Stomach (tissue), 4 donors: ENCODE measurements around the gene FREM1.

ENCODE experiments used
- POLR2A ChIP-seq, 4 donors: fragments of 450-650 bp; IDR thresholded peaks; one replicate each; pipeline ENCODE4 v1.6.1; 2016; ENCODE audit warnings: antibody characterized with exemption in 4 of 4, control low read depth in 2 of 4, mild to moderate bottlenecking in 1 of 4, moderate library complexity in 1 of 4
- POLR2AphosphoS5 ChIP-seq, 3 donors: sonication (generic); formaldehyde crosslinking; IDR thresholded peaks; one replicate each; pipeline ENCODE4 v1.6.1; 2016; ENCODE audit warnings: antibody characterized with exemption in 3 of 3
- TF ChIP-seq, protein P1 (sequence below), 7 experiments: fragments of 450-650 bp in 4 of 7; fragments of 200-600 bp in 3 of 7; sonication (generic) in 3 of 7; IDR thresholded peaks; one replicate each; pipeline ENCODE4 v1.5.1; 2016 to 2019; ENCODE audit warnings: antibody characterized with exemption in 7 of 7, control low read depth in 2 of 7, mild to moderate bottlenecking in 1 of 7

DNA sequence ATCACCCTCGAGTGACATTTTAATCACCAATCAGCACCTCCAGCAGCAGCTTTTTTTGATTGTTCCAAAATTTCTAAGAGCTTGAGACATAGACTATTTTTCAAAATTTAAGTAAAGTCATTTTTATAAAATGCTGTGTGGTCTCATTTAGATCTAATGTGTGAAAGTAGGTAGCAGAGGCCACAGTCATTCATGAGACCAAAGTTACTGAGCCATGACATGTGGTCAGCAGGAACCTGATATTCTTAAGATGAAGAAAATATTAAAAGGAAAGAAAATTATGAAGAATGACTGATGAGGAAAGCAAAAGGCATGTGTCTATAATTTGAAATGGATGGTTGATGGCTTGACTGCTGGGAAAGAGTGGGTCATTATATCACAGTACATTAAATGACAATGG lies 7.2 kb downstream of the FREM1 start:
- TF ChIP-seq POLR2A (IDR thresholded peaks at IDR 0.05) (no peak), POLR2AphosphoS5 (IDR thresholded peaks at IDR 0.05) (no peak)
- TF ChIP-seq, protein P1, sequence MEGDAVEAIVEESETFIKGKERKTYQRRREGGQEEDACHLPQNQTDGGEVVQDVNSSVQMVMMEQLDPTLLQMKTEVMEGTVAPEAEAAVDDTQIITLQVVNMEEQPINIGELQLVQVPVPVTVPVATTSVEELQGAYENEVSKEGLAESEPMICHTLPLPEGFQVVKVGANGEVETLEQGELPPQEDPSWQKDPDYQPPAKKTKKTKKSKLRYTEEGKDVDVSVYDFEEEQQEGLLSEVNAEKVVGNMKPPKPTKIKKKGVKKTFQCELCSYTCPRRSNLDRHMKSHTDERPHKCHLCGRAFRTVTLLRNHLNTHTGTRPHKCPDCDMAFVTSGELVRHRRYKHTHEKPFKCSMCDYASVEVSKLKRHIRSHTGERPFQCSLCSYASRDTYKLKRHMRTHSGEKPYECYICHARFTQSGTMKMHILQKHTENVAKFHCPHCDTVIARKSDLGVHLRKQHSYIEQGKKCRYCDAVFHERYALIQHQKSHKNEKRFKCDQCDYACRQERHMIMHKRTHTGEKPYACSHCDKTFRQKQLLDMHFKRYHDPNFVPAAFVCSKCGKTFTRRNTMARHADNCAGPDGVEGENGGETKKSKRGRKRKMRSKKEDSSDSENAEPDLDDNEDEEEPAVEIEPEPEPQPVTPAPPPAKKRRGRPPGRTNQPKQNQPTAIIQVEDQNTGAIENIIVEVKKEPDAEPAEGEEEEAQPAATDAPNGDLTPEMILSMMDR (IDR thresholded peaks at IDR 0.05) = no peak
